K562 (cell line): ENCODE data around the gene STAP1. TPM values are rescaled to one million over a fixed set of nuclear protein-coding genes. Genes with fewer than 3 reads are reported as not detected.

Source experiments
- SMAD2 ChIP-seq: fragments of 150-350 bp; IDR thresholded peaks from 2 replicates; pipeline ENCODE4 v1.6.1; 2014; ENCODE audit warnings: low read depth, mild to moderate bottlenecking, low read length
- TRIM25 ChIP-seq: fragments of 450-650 bp; IDR thresholded peaks from 2 replicates; pipeline ENCODE4 v1.7.0; 2016; ENCODE audit warnings: borderline replicate concordance
- ZNF184 ChIP-seq: sonication (generic); formaldehyde crosslinking; IDR thresholded peaks from 2 replicates; pipeline ENCODE4 v1.5.0; 2020; ENCODE audit warnings: missing genetic modification reagents
- ZNF316 ChIP-seq: fragments of 450-650 bp; IDR thresholded peaks from 2 replicates; pipeline ENCODE4 v1.6.1; 2016
- polyA plus RNA-seq, 8 experiments: library from polyadenylated mRNA; depleted of rRNA in 4 of 8; stranded (reverse) in 5 of 8; unstranded in 3 of 8; fragments of >200 nt; fragmentation: Nextera tagmentation in 2 of 8; fragmentation: Illumina TruSeq in 1 of 8; extraction: Ambion mirVana in 2 of 8; extraction: Trizol in 1 of 8; gene quantifications; 2 replicates each; pipeline versions ENCODE4 v1.2.1 to v1.2.3, GENCODE V29; 2011 to 2014; ENCODE audit warnings: inconsistent platforms in 1 of 8, missing spikeins in 1 of 8
- total RNA-seq, 7 experiments: library from RNA; depleted of rRNA in 6 of 7; stranded (reverse); fragments of >200 nt in 6 of 7; fragmentation: Illumina TruSeq in 2 of 7; extraction: Trizol in 2 of 7; gene quantifications; 2 replicates each; pipeline versions ENCODE4 v1.2.1 to v1.2.3, GENCODE V29; 2011 to 2021; ENCODE audit warnings: low replicate concordance in 1 of 7
- TF ChIP-seq, protein P1 (sequence below), 2 experiments: fragments of 450-650 bp in 1 of 2; sonication (generic) in 1 of 2; formaldehyde crosslinking in 1 of 2; IDR thresholded peaks; 2 replicates each; pipeline versions ENCODE4 v1.7.1 to v1.9.0; 2016 to 2022; ENCODE audit warnings: inconsistent platforms in 1 of 2, mild to moderate bottlenecking in 1 of 2, missing genetic modification reagents in 1 of 2

STAP1 gene
- total and polyA plus RNA-seq, 9 of the 15 experiments (the other 6 are each of a cell fraction or from before 2014, with no cell fraction given): 0.50 to 5.6 (median 1.4) TPM

GRCh38 chr4:67542076-67542475 lies 16.5 kb upstream of the STAP1 start (continued):
- TF ChIP-seq, protein P1, sequence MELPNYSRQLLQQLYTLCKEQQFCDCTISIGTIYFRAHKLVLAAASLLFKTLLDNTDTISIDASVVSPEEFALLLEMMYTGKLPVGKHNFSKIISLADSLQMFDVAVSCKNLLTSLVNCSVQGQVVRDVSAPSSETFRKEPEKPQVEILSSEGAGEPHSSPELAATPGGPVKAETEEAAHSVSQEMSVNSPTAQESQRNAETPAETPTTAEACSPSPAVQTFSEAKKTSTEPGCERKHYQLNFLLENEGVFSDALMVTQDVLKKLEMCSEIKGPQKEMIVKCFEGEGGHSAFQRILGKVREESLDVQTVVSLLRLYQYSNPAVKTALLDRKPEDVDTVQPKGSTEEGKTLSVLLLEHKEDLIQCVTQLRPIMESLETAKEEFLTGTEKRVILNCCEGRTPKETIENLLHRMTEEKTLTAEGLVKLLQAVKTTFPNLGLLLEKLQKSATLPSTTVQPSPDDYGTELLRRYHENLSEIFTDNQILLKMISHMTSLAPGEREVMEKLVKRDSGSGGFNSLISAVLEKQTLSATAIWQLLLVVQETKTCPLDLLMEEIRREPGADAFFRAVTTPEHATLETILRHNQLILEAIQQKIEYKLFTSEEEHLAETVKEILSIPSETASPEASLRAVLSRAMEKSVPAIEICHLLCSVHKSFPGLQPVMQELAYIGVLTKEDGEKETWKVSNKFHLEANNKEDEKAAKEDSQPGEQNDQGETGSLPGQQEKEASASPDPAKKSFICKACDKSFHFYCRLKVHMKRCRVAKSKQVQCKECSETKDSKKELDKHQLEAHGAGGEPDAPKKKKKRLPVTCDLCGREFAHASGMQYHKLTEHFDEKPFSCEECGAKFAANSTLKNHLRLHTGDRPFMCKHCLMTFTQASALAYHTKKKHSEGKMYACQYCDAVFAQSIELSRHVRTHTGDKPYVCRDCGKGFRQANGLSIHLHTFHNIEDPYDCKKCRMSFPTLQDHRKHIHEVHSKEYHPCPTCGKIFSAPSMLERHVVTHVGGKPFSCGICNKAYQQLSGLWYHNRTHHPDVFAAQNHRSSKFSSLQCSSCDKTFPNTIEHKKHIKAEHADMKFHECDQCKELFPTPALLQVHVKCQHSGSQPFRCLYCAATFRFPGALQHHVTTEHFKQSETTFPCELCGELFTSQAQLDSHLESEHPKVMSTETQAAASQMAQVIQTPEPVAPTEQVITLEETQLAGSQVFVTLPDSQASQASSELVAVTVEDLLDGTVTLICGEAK (IDR thresholded peaks at IDR 0.05): no peak
- TF ChIP-seq, protein P1 (CRISPR knock-in tag; IDR thresholded peaks at IDR 0.05): no peak
- TF ChIP-seq SMAD2 (no peak), ZNF316 (no peak), ZNF184 (no peak), TRIM25 (no peak)
